Vagina (tissue), 2 donors: ENCODE data around the gene TSPAN4. TPM values are rescaled to one million over a fixed set of nuclear protein-coding genes. Genes with fewer than 3 reads are reported as not detected.

Experiments used
- DNase-seq, 2 donors: peaks; one replicate each; pipeline ENCODE4 v3.0.0-alpha.2; 2017; ENCODE audit errors: extremely low spot score in 2 of 2
- H3K27ac ChIP-seq: fragments of 200-600 bp; sonication (generic); one replicate; pipeline ENCODE4 v1.5.1; 2019
- H3K27me3 ChIP-seq: fragments of 200-600 bp; sonication (generic); one replicate; pipeline ENCODE4 v1.5.1; 2019
- H3K36me3 ChIP-seq, 2 donors: fragments of 200-600 bp; sonication (generic); one replicate each; pipeline ENCODE4 v1.5.1; 2017 to 2019
- H3K4me1 ChIP-seq: fragments of 200-600 bp; sonication (generic); one replicate; pipeline ENCODE4 v1.5.1; 2019
- H3K4me3 ChIP-seq, 2 donors: fragments of 200-600 bp; sonication (generic); 1 replicate in 1 of 2; 2 replicates in 1 of 2; pipeline ENCODE4 v1.5.1; 2016 to 2019
- H3K9me3 ChIP-seq: fragments of 200-600 bp; sonication (generic); one replicate; pipeline ENCODE4 v1.5.1; 2019
- POLR2A ChIP-seq, 2 donors: fragments of 450-650 bp; IDR thresholded peaks; one replicate each; pipeline ENCODE4 v1.6.1; 2017; ENCODE audit warnings: antibody characterized with exemption in 2 of 2, mild to moderate bottlenecking in 2 of 2, moderate library complexity in 2 of 2
- POLR2AphosphoS5 ChIP-seq, 2 donors: sonication (generic); formaldehyde crosslinking; IDR thresholded peaks; one replicate each; pipeline ENCODE4 v1.9.0; 2017; ENCODE audit warnings: antibody characterized with exemption in 2 of 2, mild to moderate bottlenecking in 2 of 2, low read depth in 1 of 2; ENCODE audit not compliant: insufficient read depth in 1 of 2
- intact Hi-C: fragments of 100-400 bp; cut with DNase I; formaldehyde crosslinking; loops from one replicate; pipeline ENCODE4 v1.15.1; 2023
- total RNA-seq: library from RNA; depleted of rRNA; stranded (reverse); fragments of >200 nt; gene quantifications from one replicate; pipeline ENCODE4 v1.2.3, GENCODE V29; 2016
- TF ChIP-seq, protein P1 (sequence below), 3 experiments: fragments of 450-650 bp in 2 of 3; fragments of 200-600 bp in 1 of 3; sonication (generic) in 1 of 3; IDR thresholded peaks; one replicate each; pipeline ENCODE4 v1.5.1; 2017 to 2019; ENCODE audit warnings: antibody characterized with exemption in 3 of 3, mild to moderate bottlenecking in 2 of 3, moderate library complexity in 2 of 3

The TSPAN4 gene
- total RNA-seq, 1 donor from 2014 or later = 99.0 TPM

DNA sequence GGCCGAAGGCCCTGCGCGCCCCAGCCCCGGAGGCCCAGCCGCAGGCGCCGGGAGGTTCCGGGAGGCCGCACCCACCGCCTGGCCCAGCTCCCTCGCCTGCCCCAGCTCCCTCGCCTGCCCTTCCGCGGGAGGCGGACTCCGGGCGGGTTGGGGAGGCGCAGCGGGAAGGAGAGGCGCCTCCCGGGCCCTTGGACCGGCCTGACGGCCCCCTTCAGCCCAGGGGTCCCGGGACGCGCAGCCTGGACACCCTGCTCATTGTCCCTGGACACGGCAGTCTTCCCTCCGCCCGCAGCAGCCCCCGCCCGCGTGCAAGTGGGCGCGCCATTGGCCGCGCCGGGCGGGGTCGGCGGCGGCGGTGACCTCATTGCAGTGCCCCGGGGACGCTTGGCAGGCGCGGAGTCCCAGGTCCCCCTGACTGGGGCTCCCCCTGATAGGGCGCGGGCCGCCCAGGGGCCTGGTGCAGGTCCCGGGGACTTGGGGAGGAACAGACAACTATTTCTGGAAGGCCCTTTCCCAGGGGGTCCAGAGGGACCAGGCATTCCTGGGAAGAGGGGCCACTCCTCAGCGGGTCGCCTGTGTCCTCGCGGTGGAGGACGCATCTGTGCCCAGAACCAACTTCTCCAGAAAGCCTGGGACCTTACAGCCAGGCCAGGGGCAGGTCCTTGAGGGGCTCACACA is 9.4 kb upstream of the TSPAN4 start:
- TF ChIP-seq, protein P1, sequence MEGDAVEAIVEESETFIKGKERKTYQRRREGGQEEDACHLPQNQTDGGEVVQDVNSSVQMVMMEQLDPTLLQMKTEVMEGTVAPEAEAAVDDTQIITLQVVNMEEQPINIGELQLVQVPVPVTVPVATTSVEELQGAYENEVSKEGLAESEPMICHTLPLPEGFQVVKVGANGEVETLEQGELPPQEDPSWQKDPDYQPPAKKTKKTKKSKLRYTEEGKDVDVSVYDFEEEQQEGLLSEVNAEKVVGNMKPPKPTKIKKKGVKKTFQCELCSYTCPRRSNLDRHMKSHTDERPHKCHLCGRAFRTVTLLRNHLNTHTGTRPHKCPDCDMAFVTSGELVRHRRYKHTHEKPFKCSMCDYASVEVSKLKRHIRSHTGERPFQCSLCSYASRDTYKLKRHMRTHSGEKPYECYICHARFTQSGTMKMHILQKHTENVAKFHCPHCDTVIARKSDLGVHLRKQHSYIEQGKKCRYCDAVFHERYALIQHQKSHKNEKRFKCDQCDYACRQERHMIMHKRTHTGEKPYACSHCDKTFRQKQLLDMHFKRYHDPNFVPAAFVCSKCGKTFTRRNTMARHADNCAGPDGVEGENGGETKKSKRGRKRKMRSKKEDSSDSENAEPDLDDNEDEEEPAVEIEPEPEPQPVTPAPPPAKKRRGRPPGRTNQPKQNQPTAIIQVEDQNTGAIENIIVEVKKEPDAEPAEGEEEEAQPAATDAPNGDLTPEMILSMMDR (IDR thresholded peaks at IDR 0.05) = peak in 1 of 3 experiments; percentile 12
- TF ChIP-seq POLR2AphosphoS5 (IDR thresholded peaks at IDR 0.05; ENCODE audit: insufficient read depth in 1 of 2, low read depth in 1 of 2) (peak in 1 of 2 donors; percentile 42), POLR2A (IDR thresholded peaks at IDR 0.05) (no peak)
- intact Hi-C loops = no loop called here
- H3K27ac ChIP-seq = peak overlapping the region; percentile 88
- no peaks in the 10 kb centered on the region for H3K27me3 ChIP-seq
- peak overlapping the region; percentile 66 to 94 for H3K4me3 ChIP-seq
- H3K4me1 ChIP-seq = peaks cover 86% of the 10 kb centered on the region
- H3K9me3 ChIP-seq = no peaks in the 10 kb centered on the region
- no peak for DNase-seq
- peaks cover 0 to 24% of the 10 kb centered on the region in 2 donors for H3K36me3 ChIP-seq

GRCh38 chr11:833849-834311 is 8.8 kb upstream of the TSPAN4 start:
- Histone ChIP-seq H3K27me3 (no peaks in the 10 kb centered on the region), H3K4me3 (peak overlapping the region; percentile 66 to 94), H3K36me3 (peaks cover 0 to 31% of the 10 kb centered on the region in 2 donors), H3K27ac (peak overlapping the region; percentile 88), H3K9me3 (no peaks in the 10 kb centered on the region), H3K4me1 (peaks cover 86% of the 10 kb centered on the region)
- DNase-seq = no peak
- TF ChIP-seq, protein P1 (IDR thresholded peaks at IDR 0.05) = no peak
- peak in 1 of 2 donors; percentile 17 for TF ChIP-seq POLR2AphosphoS5 (IDR thresholded peaks at IDR 0.05; ENCODE audit: insufficient read depth in 1 of 2, low read depth in 1 of 2)
- intact Hi-C loops = no loop called here

- intact Hi-C loops = no loop called here
- peak in 1 of 2 donors; percentile 72 for TF ChIP-seq POLR2AphosphoS5 (IDR thresholded peaks at IDR 0.05; ENCODE audit: insufficient read depth in 1 of 2, low read depth in 1 of 2)
- TF ChIP-seq, protein P1 (IDR thresholded peaks at IDR 0.05) = no peak
- Histone ChIP-seq H3K27me3 (no peaks in the 10 kb centered on the region), H3K27ac (peak overlapping the region; percentile 88), H3K9me3 (no peaks in the 10 kb centered on the region), H3K4me1 (peaks cover 86% of the 10 kb centered on the region), H3K4me3 (peak overlapping the region; percentile 66 to 94), H3K36me3 (peaks cover 0 to 32% of the 10 kb centered on the region in 2 donors)
- DNase-seq = no peak
Measured at GRCh38 chr11:834371-835316, 8.0 kb upstream of the TSPAN4 start.

- peaks cover 0 to 48% of the 10 kb centered on the region in 2 donors for H3K36me3 ChIP-seq
- no peaks in the 10 kb centered on the region for H3K27me3 ChIP-seq
- H3K4me3 ChIP-seq = no peak overlapping the region
- no peaks in the 10 kb centered on the region for H3K9me3 ChIP-seq
- no peak overlapping the region for H3K27ac ChIP-seq
- TF ChIP-seq, protein P1 (IDR thresholded peaks at IDR 0.05) = no peak
- no peak for TF ChIP-seq POLR2AphosphoS5 (IDR thresholded peaks at IDR 0.05; ENCODE audit: insufficient read depth in 1 of 2, low read depth in 1 of 2)
- no peak for TF ChIP-seq POLR2A (IDR thresholded peaks at IDR 0.05)
- H3K4me1 ChIP-seq = peaks cover 86% of the 10 kb centered on the region
- DNase-seq = no peak
- intact Hi-C loops = no loop called here
Measured at GRCh38 chr11:836274-836673, 6.4 kb upstream of the TSPAN4 start.
